ENCODE measurements around the gene TRAF7. TPM values are rescaled to one million over a fixed set of nuclear protein-coding genes. Genes with fewer than 3 reads are reported as not detected.

TRAF7 gene
- total RNA-seq, 1 donor from 2014 or later: 26.0 TPM

- H3K27me3 ChIP-seq (ENCODE audit: low read depth): no peaks in the 10 kb centered on the region
- peak overlapping the region; percentile 83 for H3K4me3 ChIP-seq
- peaks cover 89% of the 10 kb centered on the region for H3K4me1 ChIP-seq
- peak overlapping the region; percentile 89 for H3K27ac ChIP-seq (replicated peaks)
- no peak for TF ChIP-seq CTCF (IDR thresholded peaks at IDR 0.05; ENCODE audit: borderline replicate concordance)
- peaks cover 4% of the 10 kb centered on the region for H3K36me3 ChIP-seq
- intact Hi-C loops (cut with micrococcal nuclease): no loop called here
- DNase-seq: no peak
- no peaks in the 10 kb centered on the region for H3K9me3 ChIP-seq (replicated peaks)
These were observed 631 bp downstream of the TRAF7 start for GRCh38 chr16:2155977-2156848.

- Histone ChIP-seq H3K4me1 (peaks cover 89% of the 10 kb centered on the region), H3K27ac (replicated peaks) (no peak overlapping the region), H3K4me3 (peak overlapping the region; percentile 83), H3K9me3 (replicated peaks) (no peaks in the 10 kb centered on the region), H3K36me3 (no peaks in the 10 kb centered on the region), H3K27me3 (ENCODE audit: low read depth) (no peaks in the 10 kb centered on the region)
- TF ChIP-seq CTCF (IDR thresholded peaks at IDR 0.05; ENCODE audit: borderline replicate concordance): no peak
- intact Hi-C loops (cut with micrococcal nuclease): no loop called here
- DNase-seq: no peak
These were observed 1.3 kb downstream of the TRAF7 start for GRCh38 chr16:2156849-2157224.

- no peak for DNase-seq
- intact Hi-C loops (cut with micrococcal nuclease): no loop called here
- no peak for TF ChIP-seq CTCF (IDR thresholded peaks at IDR 0.05; ENCODE audit: borderline replicate concordance)
- peaks cover 80% of the 10 kb centered on the region for H3K4me1 ChIP-seq
- no peaks in the 10 kb centered on the region for H3K9me3 ChIP-seq (replicated peaks)
- H3K4me3 ChIP-seq: peak overlapping the region; percentile 83
- H3K27ac ChIP-seq (replicated peaks): no peak overlapping the region
- H3K27me3 ChIP-seq (ENCODE audit: low read depth): no peaks in the 10 kb centered on the region
- no peaks in the 10 kb centered on the region for H3K36me3 ChIP-seq
These were observed 2.1 kb downstream of the TRAF7 start for GRCh38 chr16:2157480-2158261.

- Histone ChIP-seq H3K36me3 (no peaks in the 10 kb centered on the region), H3K4me3 (no peak overlapping the region), H3K4me1 (peaks cover 74% of the 10 kb centered on the region), H3K9me3 (replicated peaks) (no peaks in the 10 kb centered on the region), H3K27ac (replicated peaks) (no peak overlapping the region), H3K27me3 (ENCODE audit: low read depth) (no peaks in the 10 kb centered on the region)
- no peak for DNase-seq
- TF ChIP-seq CTCF (IDR thresholded peaks at IDR 0.05; ENCODE audit: borderline replicate concordance): no peak
- intact Hi-C loops (cut with micrococcal nuclease): no loop called here
These were observed 2.7 kb downstream of the TRAF7 start for GRCh38 chr16:2158262-2158638.

- Histone ChIP-seq H3K4me1 (peaks cover 64% of the 10 kb centered on the region), H3K27ac (replicated peaks) (peak overlapping the region; percentile 58), H3K36me3 (no peaks in the 10 kb centered on the region), H3K27me3 (ENCODE audit: low read depth) (no peaks in the 10 kb centered on the region), H3K4me3 (peak overlapping the region; percentile 33), H3K9me3 (replicated peaks) (no peaks in the 10 kb centered on the region)
- DNase-seq: no peak
- no peak for TF ChIP-seq CTCF (IDR thresholded peaks at IDR 0.05; ENCODE audit: borderline replicate concordance)
- intact Hi-C loops (cut with micrococcal nuclease): no loop called here
These were observed 3.7 kb downstream of the TRAF7 start for GRCh38 chr16:2159175-2159838.

All from left ventricle myocardium inferior (tissue), 1 donor.